ENCODE results near the gene ABHD16A. TPM values are rescaled to one million over a fixed set of nuclear protein-coding genes. Genes with fewer than 3 reads are reported as not detected.

ABHD16A gene
- total and polyA plus RNA-seq, 2 of the 13 experiments (the other 11 are each of a cell fraction or from before 2014, with no cell fraction given), result 43.5 to 45.4 TPM

GRCh38 chr6:31660381-31661261 lies 42.5 kb downstream of the ABHD16A start, which contains the start of gene C6orf47 (continued):
- no peak for TF ChIP-seq ZHX2 (IDR thresholded peaks at IDR 0.05; ENCODE audit: low read depth)
- TF ChIP-seq ZHX2 (CRISPR knock-in tag; IDR thresholded peaks at IDR 0.05; ENCODE audit: borderline replicate concordance), result no peak
- no peak for TF ChIP-seq MAFF (IDR thresholded peaks at IDR 0.05; ENCODE audit: low read depth, low read length)
- TF ChIP-seq RXRA (CRISPR knock-in tag; IDR thresholded peaks at IDR 0.05), result peak; percentile 57; the same call in 1 of the 2 replicates
- TF ChIP-seq ZBTB20 (CRISPR knock-in tag; IDR thresholded peaks at IDR 0.05; ENCODE audit: borderline replicate concordance, low read depth), result peak; percentile 70; the same call in 1 of the 2 replicates
- no peak for TF ChIP-seq TRAFD1 (CRISPR knock-in tag; IDR thresholded peaks at IDR 0.05; ENCODE audit: borderline replicate concordance)
- TF ChIP-seq ZNF101 (CRISPR knock-in tag; IDR thresholded peaks at IDR 0.05; ENCODE audit: borderline replicate concordance, low read depth), result 0 out of 2 replicates have a peak, but pooled peaks have one; percentile 18
- peak; percentile 91 for TF ChIP-seq SPEN (CRISPR knock-in tag; IDR thresholded peaks at IDR 0.05; ENCODE audit: low read depth)
- no peak for TF ChIP-seq PRPF4 (IDR thresholded peaks at IDR 0.05; ENCODE audit: low read depth, low read length, poor library complexity, severe bottlenecking)
- TF ChIP-seq ATF2 (CRISPR knock-in tag; IDR thresholded peaks at IDR 0.05), result peak; percentile 54; the same call in 1 of the 2 replicates
- TF ChIP-seq AHDC1 (CRISPR knock-in tag; IDR thresholded peaks at IDR 0.05; ENCODE audit: borderline replicate concordance), result 0 out of 2 replicates have a peak, but pooled peaks have one; percentile 48
- peak; percentile 94 for TF ChIP-seq ZSCAN12 (CRISPR knock-in tag; IDR thresholded peaks at IDR 0.05)
